IMR-90 (cell line): ENCODE results near the gene ADGRG3. TPM values are rescaled to one million over a fixed set of nuclear protein-coding genes. Genes with fewer than 3 reads are reported as not detected.

Source experiments
- ATAC-seq: fragments of 200-7000 bp; cut with Tn5 transposase; 2 replicates; pipeline ENCODE4 v1.9.1; 2020; ENCODE audit warnings: low read depth, mild to moderate bottlenecking, moderate library complexity
- BruUV-seq: library from RNA; stranded (reverse); fragments of 400-500 nt; replicated peaks from 2 replicates; lab custom pipeline; 2021; lab: Mats Ljungman, UMichigan
- CTCF ChIA-PET: fragments of 300-600 bp; formaldehyde crosslinking; extraction: SDS; loops from one replicate; lab custom pipeline; 2021; ENCODE audit warnings: antibody characterized with exemption; lab: Yijun Ruan, JAX
- POLR2A ChIA-PET: fragments of 300-600 bp; sonication (Branson Sonifier 250); formaldehyde crosslinking; loops from one replicate; lab custom pipeline; 2022; ENCODE audit warnings: antibody characterized with exemption; ENCODE audit not compliant: unreplicated experiment; lab: Charles Lee
- DNase-seq: peaks from one replicate; pipeline ENCODE4 v3.0.0; 2013
- H2AFZ ChIP-seq: replicated peaks from 2 replicates; pipeline ENCODE3; 2013; ENCODE audit warnings: low read length, mild to moderate bottlenecking; ENCODE audit not compliant: poor library complexity
- H2AK5ac ChIP-seq: 2 replicates; pipeline ENCODE4 v1.6.1; 2013; ENCODE audit warnings: low read depth, low read length, inconsistent platforms
- H2AK9ac ChIP-seq: replicated peaks from 2 replicates; pipeline ENCODE3; 2013; ENCODE audit warnings: mild to moderate bottlenecking, low read depth, low read length, moderate library complexity; ENCODE audit not compliant: poor library complexity
- H2BK120ac ChIP-seq: 2 replicates; pipeline ENCODE4 v1.6.1; 2013; ENCODE audit warnings: low read depth, low read length, inconsistent platforms
- H2BK15ac ChIP-seq: 3 replicates; pipeline ENCODE4 v1.6.1; 2013; ENCODE audit warnings: low read depth, low read length, inconsistent platforms
- H2BK20ac ChIP-seq: 2 replicates; pipeline ENCODE4 v1.6.1; 2013; ENCODE audit warnings: low read depth, mild to moderate bottlenecking, inconsistent platforms, low read length, moderate library complexity
- H2BK5ac ChIP-seq: 2 replicates; pipeline ENCODE4 v1.6.1; 2013; ENCODE audit warnings: mild to moderate bottlenecking, low read depth, low read length, inconsistent platforms; ENCODE audit not compliant: poor library complexity, severe bottlenecking
- H3K14ac ChIP-seq: replicated peaks from 2 replicates; pipeline ENCODE4 v1.6.1; 2013; ENCODE audit warnings: low read depth, low read length, inconsistent platforms
- H3K18ac ChIP-seq: 2 replicates; pipeline ENCODE4 v1.6.1; 2013; ENCODE audit warnings: low read depth, low read length, control low read depth
- H3K23ac ChIP-seq: 2 replicates; pipeline ENCODE4 v1.6.1; 2013; ENCODE audit warnings: low read depth, low read length, inconsistent platforms
- H3K27ac ChIP-seq: 2 replicates; pipeline ENCODE4 v1.5.1; 2013; ENCODE audit warnings: mild to moderate bottlenecking, control low read depth, low read length; ENCODE audit not compliant: insufficient read depth
- H3K27me3 ChIP-seq: 2 replicates; pipeline ENCODE4 v1.6.1; 2013; ENCODE audit warnings: low read length; ENCODE audit not compliant: control insufficient read depth, insufficient read depth
- H3K36me3 ChIP-seq: 2 replicates; pipeline ENCODE4 v1.6.1; 2013; ENCODE audit warnings: low read length, mixed read lengths; ENCODE audit not compliant: control insufficient read depth, insufficient read depth
- H3K4ac ChIP-seq: 2 replicates; pipeline ENCODE4 v1.6.1; 2013; ENCODE audit warnings: low read depth, low read length, inconsistent platforms
- H3K4me1 ChIP-seq: 2 replicates; pipeline ENCODE4 v1.6.1; 2013; ENCODE audit warnings: low read length, mixed read lengths; ENCODE audit not compliant: control insufficient read depth, insufficient read depth
- H3K4me2 ChIP-seq: 2 replicates; pipeline ENCODE4 v1.6.1; 2013; ENCODE audit warnings: low read depth, mild to moderate bottlenecking, control low read depth, low read length, moderate library complexity
- H3K4me3 ChIP-seq: 2 replicates; pipeline ENCODE4 v1.5.1; 2013; ENCODE audit warnings: low read depth, mild to moderate bottlenecking, control low read depth, low read length, moderate library complexity; ENCODE audit not compliant: insufficient read depth
- H3K56ac ChIP-seq: 2 replicates; pipeline ENCODE4 v1.6.1; 2013; ENCODE audit warnings: low read length, inconsistent platforms; ENCODE audit not compliant: insufficient read depth; ENCODE audit errors: extremely low read depth
- H3K79me1 ChIP-seq, 2 experiments: 2 replicates each; pipeline ENCODE4 v1.6.1; 2013; ENCODE audit warnings: low read length in 2 of 2, inconsistent platforms in 1 of 2, low read depth in 1 of 2
- H3K9ac ChIP-seq: 2 replicates; pipeline ENCODE4 v1.6.1; 2013; ENCODE audit warnings: low read depth, low read length, control low read depth
- H3K9me1 ChIP-seq: 2 replicates; pipeline ENCODE4 v1.6.1; 2013; ENCODE audit warnings: low read length, inconsistent platforms; ENCODE audit not compliant: insufficient read depth
- H3K9me3 ChIP-seq: 2 replicates; pipeline ENCODE4 v1.6.1; 2013; ENCODE audit warnings: low read length; ENCODE audit not compliant: control insufficient read depth, insufficient read depth
- H4K20me1 ChIP-seq: 2 replicates; pipeline ENCODE4 v1.6.1; 2013; ENCODE audit warnings: low read length, inconsistent platforms; ENCODE audit not compliant: insufficient read depth
- H4K5ac ChIP-seq: 2 replicates; pipeline ENCODE4 v1.6.1; 2013; ENCODE audit warnings: mild to moderate bottlenecking, low read depth, low read length, control low read depth
- H4K8ac ChIP-seq, 2 experiments: 2 replicates each; pipeline ENCODE4 v1.6.1; 2013; ENCODE audit warnings: low read depth in 2 of 2, low read length in 2 of 2, control low read depth in 1 of 2, inconsistent platforms in 1 of 2
- H4K91ac ChIP-seq: 2 replicates; pipeline ENCODE4 v1.6.1; 2013; ENCODE audit warnings: low read depth, low read length, inconsistent platforms; ENCODE audit not compliant: insufficient read depth
- BHLHE40 ChIP-seq: fragments of 150-350 bp; IDR thresholded peaks from 2 replicates; pipeline ENCODE4 v1.6.1; 2016; ENCODE audit warnings: mild to moderate bottlenecking, low read depth, low read length
- CEBPB ChIP-seq: IDR thresholded peaks from 2 replicates; pipeline ENCODE4 v1.6.1; 2012; ENCODE audit warnings: low read depth, low read length, improper control_type of control experiment
- CHD1 ChIP-seq: IDR thresholded peaks from 2 replicates; pipeline ENCODE4 v1.6.1; 2012; ENCODE audit warnings: low read depth, low read length, improper control_type of control experiment
- FOS ChIP-seq: fragments of 150-350 bp; IDR thresholded peaks from 2 replicates; pipeline ENCODE4 v1.6.1; 2016; ENCODE audit warnings: low read depth, low read length
- MAZ ChIP-seq: IDR thresholded peaks from 2 replicates; pipeline ENCODE4 v1.6.1; 2012; ENCODE audit warnings: low read depth, mild to moderate bottlenecking, low read length, improper control_type of control experiment, moderate library complexity, borderline replicate concordance
- MXI1 ChIP-seq: IDR thresholded peaks from 2 replicates; pipeline ENCODE4 v1.6.1; 2012; ENCODE audit warnings: low read depth, mild to moderate bottlenecking, low read length, moderate library complexity, borderline replicate concordance
- NFE2L2 ChIP-seq: fragments of 150-350 bp; IDR thresholded peaks from 2 replicates; pipeline ENCODE4 v1.6.1; 2016; ENCODE audit warnings: low read depth, mild to moderate bottlenecking, low read length
- POLR2A ChIP-seq: IDR thresholded peaks from 2 replicates; pipeline ENCODE4 v1.6.1; 2012; ENCODE audit warnings: mild to moderate bottlenecking, low read depth, low read length
- RAD21 ChIP-seq: IDR thresholded peaks from 2 replicates; pipeline ENCODE4 v1.6.1; 2012; ENCODE audit warnings: low read length, improper control_type of control experiment
- RCOR1 ChIP-seq: IDR thresholded peaks from 2 replicates; pipeline ENCODE4 v1.6.1; 2012; ENCODE audit warnings: mild to moderate bottlenecking, low read length, improper control_type of control experiment; ENCODE audit not compliant: insufficient replicate concordance
- RFX5 ChIP-seq: IDR thresholded peaks from 2 replicates; pipeline ENCODE4 v1.8.0; 2012; ENCODE audit warnings: low read depth, mild to moderate bottlenecking, low read length, moderate library complexity
- SMC3 ChIP-seq: fragments of 150-350 bp; IDR thresholded peaks from 2 replicates; pipeline ENCODE4 v1.6.1; 2016; ENCODE audit warnings: low read depth, mild to moderate bottlenecking, antibody characterized with exemption, low read length, moderate library complexity
- WGBS, 2 experiments: methylation state at CpG; one replicate each; pipeline versions ENCODE4 v1.1.5 to v1.1.7; 2013; ENCODE audit warnings: missing lambda C conversion rate in 2 of 2; ENCODE audit not compliant: insufficient read length in 1 of 2; ENCODE audit errors: extremely low coverage in 2 of 2; 5-methylcytosine and 5-hydroxymethylcytosine counted together
- dilution Hi-C: fragments of 300-500 bp; cut with HindIII; formaldehyde crosslinking; loops from one replicate; pipeline ENCODE4 v1.14.3; 2018; ENCODE audit warnings: low sequenced_read_pairs; ENCODE audit not compliant: unreplicated experiment
- in situ Hi-C: fragments of 300-500 bp; cut with MboI; formaldehyde crosslinking; loops from 3 replicates; pipeline ENCODE4 v1.14.3; 2019; ENCODE audit warnings: low sequenced_read_pairs, inconsistent platforms, mixed read lengths
- intact Hi-C: fragments of 100-400 bp; cut with micrococcal nuclease; formaldehyde crosslinking; loops from 2 replicates; pipeline ENCODE4 v1.10.0; 2022
- polyA plus RNA-seq, 3 experiments: library from polyadenylated mRNA; depleted of rRNA; stranded (reverse); fragments of >200 nt; gene quantifications; 2 replicates each; pipeline ENCODE4 v1.2.3, GENCODE V29; 2012; ENCODE audit warnings: low replicate concordance in 1 of 3
- total RNA-seq: library from RNA; depleted of rRNA; stranded (reverse); fragments of >200 nt; gene quantifications from 2 replicates; pipeline ENCODE4 v1.2.3, GENCODE V29; 2012
- TF ChIP-seq, protein P1 (sequence below): fragments of 150-350 bp; IDR thresholded peaks from 2 replicates; pipeline ENCODE4 v1.6.1; 2017; ENCODE audit warnings: mild to moderate bottlenecking, antibody characterized with exemption, low read length, low read depth
- TF ChIP-seq, protein P2 (sequence below): conservative IDR thresholded peaks from 2 replicates; pipeline ENCODE4 v1.5.1; 2012; ENCODE audit warnings: mild to moderate bottlenecking, low read depth, low read length, improper control_type of control experiment
- TF ChIP-seq, protein P3 (sequence below): fragments of 150-350 bp; IDR thresholded peaks from 2 replicates; pipeline ENCODE4 v1.6.1; 2016; ENCODE audit warnings: low read depth, mild to moderate bottlenecking, low read length, moderate library complexity, borderline replicate concordance

Gene ADGRG3
- total and polyA plus RNA-seq, 2 of the 4 experiments (the other 2 are of a cell fraction) = not detected

DNA sequence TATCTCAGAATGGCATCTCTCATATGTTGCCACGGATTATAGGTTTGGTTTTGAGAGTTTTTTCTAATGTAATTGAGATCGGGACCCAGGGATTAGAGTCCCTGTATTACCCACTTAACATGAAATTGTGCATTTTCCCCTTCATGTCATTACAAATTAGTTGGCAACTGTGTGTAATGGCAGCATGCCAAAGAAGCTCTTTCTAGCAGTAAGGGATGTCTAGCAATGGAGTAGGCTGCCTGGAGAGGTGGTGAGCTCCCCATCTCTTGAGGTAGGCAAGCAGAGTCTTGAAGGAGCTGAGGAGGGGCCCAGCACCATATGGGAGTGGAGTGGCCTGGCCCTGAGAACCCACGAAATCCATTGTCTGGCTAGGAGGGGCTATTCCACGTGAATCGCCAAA, 57.4 kb downstream of the ADGRG3 start:
- no TSS peak for BruUV-seq
- no peak overlapping the region for H3K27ac ChIP-seq
- peaks cover 8% of the 10 kb centered on the region for H3K27me3 ChIP-seq
- no peak overlapping the region for H2AK5ac ChIP-seq
- H3K9me3 ChIP-seq = no peaks in the 10 kb centered on the region
- H3K9ac ChIP-seq = no peak overlapping the region
- no peak overlapping the region for H2AFZ ChIP-seq
- H2BK15ac ChIP-seq = no peak overlapping the region
- 80% methylated on average over 1 of the region's 5 CpGs; no CpG with 5 or more reads in 1 of the 2 experiments for WGBS, 2 experiments
- no peak for TF ChIP-seq NFE2L2
- TF ChIP-seq SMC3 = no peak
- TF ChIP-seq, protein P1, sequence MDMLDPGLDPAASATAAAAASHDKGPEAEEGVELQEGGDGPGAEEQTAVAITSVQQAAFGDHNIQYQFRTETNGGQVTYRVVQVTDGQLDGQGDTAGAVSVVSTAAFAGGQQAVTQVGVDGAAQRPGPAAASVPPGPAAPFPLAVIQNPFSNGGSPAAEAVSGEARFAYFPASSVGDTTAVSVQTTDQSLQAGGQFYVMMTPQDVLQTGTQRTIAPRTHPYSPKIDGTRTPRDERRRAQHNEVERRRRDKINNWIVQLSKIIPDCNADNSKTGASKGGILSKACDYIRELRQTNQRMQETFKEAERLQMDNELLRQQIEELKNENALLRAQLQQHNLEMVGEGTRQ = no peak
- TF ChIP-seq, protein P2, sequence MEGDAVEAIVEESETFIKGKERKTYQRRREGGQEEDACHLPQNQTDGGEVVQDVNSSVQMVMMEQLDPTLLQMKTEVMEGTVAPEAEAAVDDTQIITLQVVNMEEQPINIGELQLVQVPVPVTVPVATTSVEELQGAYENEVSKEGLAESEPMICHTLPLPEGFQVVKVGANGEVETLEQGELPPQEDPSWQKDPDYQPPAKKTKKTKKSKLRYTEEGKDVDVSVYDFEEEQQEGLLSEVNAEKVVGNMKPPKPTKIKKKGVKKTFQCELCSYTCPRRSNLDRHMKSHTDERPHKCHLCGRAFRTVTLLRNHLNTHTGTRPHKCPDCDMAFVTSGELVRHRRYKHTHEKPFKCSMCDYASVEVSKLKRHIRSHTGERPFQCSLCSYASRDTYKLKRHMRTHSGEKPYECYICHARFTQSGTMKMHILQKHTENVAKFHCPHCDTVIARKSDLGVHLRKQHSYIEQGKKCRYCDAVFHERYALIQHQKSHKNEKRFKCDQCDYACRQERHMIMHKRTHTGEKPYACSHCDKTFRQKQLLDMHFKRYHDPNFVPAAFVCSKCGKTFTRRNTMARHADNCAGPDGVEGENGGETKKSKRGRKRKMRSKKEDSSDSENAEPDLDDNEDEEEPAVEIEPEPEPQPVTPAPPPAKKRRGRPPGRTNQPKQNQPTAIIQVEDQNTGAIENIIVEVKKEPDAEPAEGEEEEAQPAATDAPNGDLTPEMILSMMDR = no peak
- no peak for TF ChIP-seq BHLHE40
- TF ChIP-seq, protein P3, sequence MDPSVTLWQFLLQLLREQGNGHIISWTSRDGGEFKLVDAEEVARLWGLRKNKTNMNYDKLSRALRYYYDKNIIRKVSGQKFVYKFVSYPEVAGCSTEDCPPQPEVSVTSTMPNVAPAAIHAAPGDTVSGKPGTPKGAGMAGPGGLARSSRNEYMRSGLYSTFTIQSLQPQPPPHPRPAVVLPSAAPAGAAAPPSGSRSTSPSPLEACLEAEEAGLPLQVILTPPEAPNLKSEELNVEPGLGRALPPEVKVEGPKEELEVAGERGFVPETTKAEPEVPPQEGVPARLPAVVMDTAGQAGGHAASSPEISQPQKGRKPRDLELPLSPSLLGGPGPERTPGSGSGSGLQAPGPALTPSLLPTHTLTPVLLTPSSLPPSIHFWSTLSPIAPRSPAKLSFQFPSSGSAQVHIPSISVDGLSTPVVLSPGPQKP = no peak
- TF ChIP-seq CHD1 = no peak
- TF ChIP-seq MXI1 = no peak
- TF ChIP-seq RCOR1 = no peak
- TF ChIP-seq CEBPB = no peak
- TF ChIP-seq POLR2A = no peak
- no peak for TF ChIP-seq MAZ
- no peak for TF ChIP-seq RFX5
- TF ChIP-seq RAD21 = no peak
- no peak for TF ChIP-seq FOS
- no peaks in the 10 kb centered on the region for H3K36me3 ChIP-seq
- H3K9me1 ChIP-seq = no peaks in the 10 kb centered on the region
- CTCF ChIA-PET = no interaction called here
- H4K5ac ChIP-seq = no peak overlapping the region
- in situ Hi-C loops = no loop called here
- no peak overlapping the region for H3K14ac ChIP-seq
- H2BK5ac ChIP-seq = no peak overlapping the region
- H3K4me3 ChIP-seq = no peak overlapping the region
- H3K23ac ChIP-seq = no peak overlapping the region
- H3K4me1 ChIP-seq = no peaks in the 10 kb centered on the region
- intact Hi-C loops = no loop called here
- H2BK120ac ChIP-seq = no peak overlapping the region
- POLR2A ChIA-PET = no interaction called here
- no peak for ATAC-seq
- H3K4me2 ChIP-seq = no peak overlapping the region
- dilution Hi-C loops = no loop called here
- no peak overlapping the region for H4K91ac ChIP-seq
- H3K79me1 ChIP-seq = no peaks in the 10 kb centered on the region
- H4K8ac ChIP-seq = no peak overlapping the region
- no peaks in the 10 kb centered on the region for H4K20me1 ChIP-seq
- H2AK9ac ChIP-seq = no peak overlapping the region
- no peak for DNase-seq
- H3K4ac ChIP-seq = no peak overlapping the region
- H3K18ac ChIP-seq = no peak overlapping the region
- no peak overlapping the region for H3K56ac ChIP-seq
- H2BK20ac ChIP-seq = no peak overlapping the region
